ENCODE measurements around the gene ACOT8. TPM values are rescaled to one million over a fixed set of nuclear protein-coding genes. Genes with fewer than 3 reads are reported as not detected.
A peak's percentile ranks its signal among the peaks of the same experiment; 100 is the strongest.

Gene ACOT8
- total RNA-seq, 1 experiment from 2014 or later, result 33.4 TPM

DNA sequence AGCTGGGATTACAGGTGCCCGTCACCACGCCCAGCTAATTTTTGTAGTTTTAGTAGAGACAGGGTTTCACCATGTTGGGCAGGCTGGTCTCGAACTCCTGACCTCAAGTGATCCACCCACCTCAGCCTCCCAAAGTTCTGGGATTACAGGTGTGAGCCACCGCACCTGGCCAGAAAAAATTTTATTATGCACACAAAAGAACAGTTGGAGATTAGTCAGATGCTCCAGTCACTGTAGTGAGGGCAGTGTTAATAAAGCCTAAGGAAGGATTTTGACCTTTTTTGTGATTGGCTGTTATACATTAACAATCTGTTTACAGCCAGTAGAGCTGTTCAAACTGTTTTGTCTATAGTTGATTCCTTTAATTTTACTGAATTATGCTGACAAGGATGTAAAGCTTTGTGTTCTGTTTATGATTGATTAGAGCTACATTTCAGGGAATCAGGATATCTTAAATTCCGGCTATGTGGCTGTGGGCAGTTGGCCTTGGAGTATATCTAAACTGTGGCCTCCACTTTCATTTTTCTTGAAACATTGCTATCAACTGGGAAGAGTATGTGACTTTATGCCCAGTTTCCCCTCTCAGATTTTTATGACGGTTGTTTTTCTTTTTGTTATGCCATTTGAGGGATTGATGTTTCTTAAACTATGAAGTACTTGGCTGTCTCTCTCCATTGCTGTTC is 10.1 kb upstream of the ACOT8 start:
- no peak for TF ChIP-seq EZH2 (IDR thresholded peaks at IDR 0.05; ENCODE audit: low read depth)
- TF ChIP-seq, protein P1, sequence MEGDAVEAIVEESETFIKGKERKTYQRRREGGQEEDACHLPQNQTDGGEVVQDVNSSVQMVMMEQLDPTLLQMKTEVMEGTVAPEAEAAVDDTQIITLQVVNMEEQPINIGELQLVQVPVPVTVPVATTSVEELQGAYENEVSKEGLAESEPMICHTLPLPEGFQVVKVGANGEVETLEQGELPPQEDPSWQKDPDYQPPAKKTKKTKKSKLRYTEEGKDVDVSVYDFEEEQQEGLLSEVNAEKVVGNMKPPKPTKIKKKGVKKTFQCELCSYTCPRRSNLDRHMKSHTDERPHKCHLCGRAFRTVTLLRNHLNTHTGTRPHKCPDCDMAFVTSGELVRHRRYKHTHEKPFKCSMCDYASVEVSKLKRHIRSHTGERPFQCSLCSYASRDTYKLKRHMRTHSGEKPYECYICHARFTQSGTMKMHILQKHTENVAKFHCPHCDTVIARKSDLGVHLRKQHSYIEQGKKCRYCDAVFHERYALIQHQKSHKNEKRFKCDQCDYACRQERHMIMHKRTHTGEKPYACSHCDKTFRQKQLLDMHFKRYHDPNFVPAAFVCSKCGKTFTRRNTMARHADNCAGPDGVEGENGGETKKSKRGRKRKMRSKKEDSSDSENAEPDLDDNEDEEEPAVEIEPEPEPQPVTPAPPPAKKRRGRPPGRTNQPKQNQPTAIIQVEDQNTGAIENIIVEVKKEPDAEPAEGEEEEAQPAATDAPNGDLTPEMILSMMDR (conservative IDR thresholded peaks at IDR 0.05), result no peak
- peaks cover 22% of the 10 kb centered on the region; the same call in 1 of the 2 replicates for H3F3A ChIP-seq (ENCODE audit: insufficient read depth, low read depth)
- no peak overlapping the region for H3K4me3 ChIP-seq
- peaks cover 23% of the 10 kb centered on the region for H3K4me1 ChIP-seq (replicated peaks; ENCODE audit: insufficient read depth)
- CTCF ChIA-PET, result no interaction called here
- H3K36me3 ChIP-seq (ENCODE audit: low read depth), result no peaks in the 10 kb centered on the region
- H2AFZ ChIP-seq, result no peak overlapping the region
- H4K20me1 ChIP-seq (ENCODE audit: insufficient read depth), result no peaks in the 10 kb centered on the region
- H3K27me3 ChIP-seq (ENCODE audit: insufficient read depth, low read depth), result no peaks in the 10 kb centered on the region
- BruUV-seq (replicated peaks), result no TSS peak
- no peaks in the 10 kb centered on the region for H3K79me2 ChIP-seq (ENCODE audit: low read depth)
- H3K4me2 ChIP-seq, result peak overlapping the region; percentile 25
- POLR2A ChIA-PET (ENCODE audit: unreplicated experiment), result interaction anchor here (0.6 kb wide), 5 partner anchors 11 to 74 kb away, joined by 3 to 17 read pairs (median 4); no protein-coding TSS in a partner anchor
- intact Hi-C loops (cut with micrococcal nuclease; ENCODE audit: unreplicated experiment), result no loop called here
- DNase-seq, result peak in 1 of 2 experiments; percentile 30
- H3K9me2 ChIP-seq (ENCODE audit: insufficient read depth), result no peaks in the 10 kb centered on the region
- peak overlapping the region; percentile 41 for H3K27ac ChIP-seq
- no peaks in the 10 kb centered on the region for H3K9me3 ChIP-seq (ENCODE audit: insufficient read depth, low read depth)

DNA sequence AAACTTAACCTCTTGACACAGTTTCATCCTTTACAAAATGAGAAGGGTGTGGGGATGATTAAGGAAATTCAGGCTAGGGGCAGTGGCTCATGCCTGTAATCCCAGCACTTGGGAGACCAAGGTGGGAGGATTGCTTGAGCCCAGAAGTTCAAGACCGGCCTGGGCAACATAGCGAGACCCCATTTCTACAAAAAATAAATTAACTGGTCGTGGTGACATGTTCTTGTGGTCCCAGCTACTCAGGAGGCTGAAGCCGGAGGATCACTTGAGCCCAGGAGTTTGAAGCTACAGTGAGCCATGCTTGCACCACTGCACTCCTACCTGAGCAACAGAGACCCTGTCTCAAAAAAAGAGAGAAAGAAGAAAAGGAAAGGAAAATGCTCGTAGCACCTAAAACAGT is 9.3 kb upstream of the ACOT8 start:
- no TSS peak for BruUV-seq (replicated peaks)
- no peak for TF ChIP-seq EZH2 (IDR thresholded peaks at IDR 0.05; ENCODE audit: low read depth)
- TF ChIP-seq, protein P1 (conservative IDR thresholded peaks at IDR 0.05), result no peak
- H3K27ac ChIP-seq, result no peak overlapping the region
- no peaks in the 10 kb centered on the region for H4K20me1 ChIP-seq (ENCODE audit: insufficient read depth)
- H3K4me2 ChIP-seq, result no peak overlapping the region
- no peaks in the 10 kb centered on the region for H3K9me2 ChIP-seq (ENCODE audit: insufficient read depth)
- peaks cover 15% of the 10 kb centered on the region for H3K4me1 ChIP-seq (replicated peaks; ENCODE audit: insufficient read depth)
- no peaks in the 10 kb centered on the region for H3K79me2 ChIP-seq (ENCODE audit: low read depth)
- no peak overlapping the region for H3K4me3 ChIP-seq
- intact Hi-C loops (cut with micrococcal nuclease; ENCODE audit: unreplicated experiment), result no loop called here
- no peaks in the 10 kb centered on the region for H3K36me3 ChIP-seq (ENCODE audit: low read depth)
- ChIA-PET CTCF (no interaction called here), POLR2A (ENCODE audit: unreplicated experiment) (interaction anchor here (0.7 kb wide), 1 partner anchor 40 kb away, joined by 11 read pairs; no protein-coding TSS in a partner anchor)
- no peak overlapping the region for H2AFZ ChIP-seq
- H3K9me3 ChIP-seq (ENCODE audit: insufficient read depth, low read depth), result no peaks in the 10 kb centered on the region
- DNase-seq, result no peak
- peaks cover 15% of the 10 kb centered on the region; the same call in 1 of the 2 replicates for H3F3A ChIP-seq (ENCODE audit: insufficient read depth, low read depth)
- no peaks in the 10 kb centered on the region for H3K27me3 ChIP-seq (ENCODE audit: insufficient read depth, low read depth)

DNA sequence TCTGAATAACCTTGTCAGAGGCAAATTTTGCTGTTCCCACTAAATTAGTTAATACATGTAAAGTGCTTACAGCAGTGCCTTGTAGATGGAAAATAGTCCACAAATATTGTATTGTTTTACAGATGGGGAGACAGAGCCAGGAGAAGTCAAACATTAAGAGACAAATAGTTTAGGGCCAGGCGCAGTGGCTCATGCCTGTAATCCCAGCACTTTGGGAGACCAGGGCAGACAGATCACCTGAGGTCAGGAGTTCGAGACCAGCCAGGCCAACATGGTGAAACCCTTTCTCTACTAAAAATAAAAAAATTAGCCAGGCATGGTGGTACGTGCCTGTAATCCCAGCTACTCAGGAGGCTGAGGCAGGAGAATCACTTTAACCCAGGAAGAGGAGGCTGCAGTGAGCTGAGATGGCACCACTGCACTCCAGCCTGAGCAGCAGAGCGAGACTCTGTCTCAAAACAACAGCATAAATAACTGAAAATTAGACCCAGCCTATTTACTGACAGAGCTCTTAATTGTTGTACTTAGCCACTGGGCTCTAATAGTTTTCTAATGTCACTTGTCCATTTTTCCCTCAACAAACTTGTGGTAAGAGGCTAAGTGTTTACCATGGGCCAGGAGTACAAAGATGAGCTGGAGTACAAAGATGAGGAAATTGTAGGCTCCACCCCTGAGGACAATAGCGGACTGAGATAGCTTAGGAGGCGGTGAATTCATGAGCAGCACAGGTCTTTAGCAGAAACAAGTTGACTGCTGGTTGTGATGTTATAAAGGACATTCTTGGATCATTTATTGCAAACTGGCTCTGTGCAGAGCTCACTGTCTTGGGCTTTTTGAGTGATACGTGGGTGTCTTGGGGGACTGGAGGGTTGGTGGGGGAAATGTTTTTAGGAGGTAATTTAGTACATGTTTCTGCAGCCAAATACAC is 6.6 kb upstream of the ACOT8 start:
- CTCF ChIA-PET, result interaction anchor here (0.7 to 0.9 kb wide), 2 partner anchors 43 to 65 kb away, joined by 3 to 20 read pairs; no protein-coding TSS in a partner anchor
- intact Hi-C loops (cut with micrococcal nuclease; ENCODE audit: unreplicated experiment), result no loop called here
- H3K9me2 ChIP-seq (ENCODE audit: insufficient read depth), result no peaks in the 10 kb centered on the region

More for the DNA sequence above, 6.6 kb upstream of the ACOT8 start:
- Histone ChIP-seq H3K27me3 (ENCODE audit: insufficient read depth, low read depth) (no peaks in the 10 kb centered on the region), H3K4me2 (no peak overlapping the region), H3K36me3 (ENCODE audit: low read depth) (no peaks in the 10 kb centered on the region), H4K20me1 (ENCODE audit: insufficient read depth) (no peaks in the 10 kb centered on the region), H3K4me1 (replicated peaks; ENCODE audit: insufficient read depth) (peaks cover 18% of the 10 kb centered on the region), H3K79me2 (ENCODE audit: low read depth) (no peaks in the 10 kb centered on the region), H3F3A (ENCODE audit: insufficient read depth, low read depth) (peaks cover 19% of the 10 kb centered on the region; the same call in 1 of the 2 replicates), H3K9me3 (ENCODE audit: insufficient read depth, low read depth) (no peaks in the 10 kb centered on the region), H3K4me3 (no peak overlapping the region), H3K27ac (no peak overlapping the region), H2AFZ (no peak overlapping the region)
- POLR2A ChIA-PET (ENCODE audit: unreplicated experiment), result interaction anchor here (0.6 kb wide), 1 partner anchor 91 kb away, joined by 3 read pairs; no protein-coding TSS in a partner anchor
- TF ChIP-seq, protein P1 (conservative IDR thresholded peaks at IDR 0.05), result no peak
- no peak for TF ChIP-seq EZH2 (IDR thresholded peaks at IDR 0.05; ENCODE audit: low read depth)
- no peak for DNase-seq
- no TSS peak for BruUV-seq (replicated peaks)

Measured in PC-9 (cell line).